ENCODE data around the gene MRPS21. TPM values are rescaled to one million over a fixed set of nuclear protein-coding genes. Genes with fewer than 3 reads are reported as not detected.

Gene MRPS21
- total and polyA plus RNA-seq, 4 donors: 15.0 to 56.5 (median 22.9) TPM

GRCh38 chr1:150256554-150257341, 36.9 kb upstream of the MRPS21 start:
- peak overlapping the region in 1 of 3 donors; percentile 31 for H3K4me3 ChIP-seq (ENCODE audit: low read depth in 1 of 3, low read length in 3 of 3)
- H3K9ac ChIP-seq (ENCODE audit: low read depth in 1 of 2, low read length in 2 of 2): no peak overlapping the region
- no peaks in the 10 kb centered on the region for H3K36me3 ChIP-seq (ENCODE audit: control insufficient read depth in 4 of 4, insufficient read depth in 3 of 4, low read depth in 1 of 4, low read length in 3 of 4)
- H3K9me3 ChIP-seq (ENCODE audit: control insufficient read depth in 4 of 4, low read length in 3 of 4): no peaks in the 10 kb centered on the region
- peaks cover 13 to 60% (median 57%) of the 10 kb centered on the region in 4 donors for H3K4me1 ChIP-seq (ENCODE audit: control insufficient read depth in 4 of 4, insufficient read depth in 4 of 4, low read length in 3 of 4)
- H3K27ac ChIP-seq (ENCODE audit: low read depth in 1 of 2, low read length in 2 of 2): no peak overlapping the region
- TF ChIP-seq REST (IDR thresholded peaks at IDR 0.05) (peak; percentile 62), JUND (IDR thresholded peaks at IDR 0.05) (no peak), RAD21 (IDR thresholded peaks at IDR 0.05) (peak in 1 of 2 donors; percentile 36), SP1 (IDR thresholded peaks at IDR 0.05) (peak; percentile 72), CTCF (IDR thresholded peaks at IDR 0.05; ENCODE audit: low read depth, low read length, missing input control) (no peak), RXRA (IDR thresholded peaks at IDR 0.05) (peak; percentile 58 to 77), HNF4A (conservative IDR thresholded peaks at IDR 0.05) (peak; percentile 24 to 45)
- 19% methylated on average over 14 of the region's 14 CpGs for WGBS
- DNase-seq (ENCODE audit: low spot score): peak; percentile 52
- no peaks in the 10 kb centered on the region for H3K27me3 ChIP-seq (ENCODE audit: control insufficient read depth in 4 of 4, insufficient read depth in 4 of 4, low read length in 3 of 4)

DNA sequence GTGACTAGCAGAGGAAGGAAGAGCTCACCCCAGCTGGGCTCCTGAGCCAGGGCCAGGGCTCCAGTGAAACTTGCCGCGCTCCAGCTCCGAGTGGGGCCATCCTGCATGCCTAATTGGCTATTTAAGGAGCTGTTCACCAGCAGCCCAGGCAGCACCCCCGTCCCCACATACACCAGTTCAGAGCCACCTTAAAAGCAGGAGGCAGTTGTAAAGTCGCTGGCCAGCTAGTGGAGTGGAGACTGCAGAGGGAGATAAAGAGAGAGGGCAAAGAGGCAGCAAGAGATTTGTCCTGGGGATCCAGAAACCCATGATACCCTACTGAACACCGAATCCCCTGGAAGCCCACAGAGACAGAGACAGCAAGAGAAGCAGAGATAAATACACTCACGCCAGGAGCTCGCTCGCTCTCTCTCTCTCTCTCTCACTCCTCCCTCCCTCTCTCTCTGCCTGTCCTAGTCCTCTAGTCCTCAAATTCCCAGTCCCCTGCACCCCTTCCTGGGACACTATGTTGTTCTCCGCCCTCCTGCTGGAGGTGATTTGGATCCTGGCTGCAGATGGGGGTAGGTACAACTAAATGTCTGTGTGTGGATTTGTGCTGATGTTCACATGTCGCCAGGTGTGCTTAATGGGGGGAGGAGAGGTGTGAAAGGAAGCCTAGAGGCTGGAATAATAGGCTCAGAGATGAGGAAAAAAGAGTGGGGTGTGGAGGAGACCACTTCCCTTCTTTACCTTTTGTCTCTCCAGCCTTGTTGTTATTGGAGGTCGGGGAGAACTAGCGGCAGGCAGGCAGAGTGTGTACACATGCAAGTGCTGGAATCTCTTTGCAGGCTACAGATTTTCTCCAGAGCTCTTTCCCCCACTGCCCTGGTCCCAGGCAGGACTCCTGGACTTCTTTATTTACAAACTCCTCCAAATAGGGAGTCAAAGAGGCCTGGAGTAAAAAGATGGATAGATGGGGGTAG, 35.8 kb upstream of the MRPS21 start, which contains the start of gene CA14:
TSS of gene CA14 (plus strand) at position 151 of the 962 bp plus-strand sequence. CDS start at position 506, 355 bp downstream.
- no peaks in the 10 kb centered on the region for H3K36me3 ChIP-seq (ENCODE audit: control insufficient read depth in 4 of 4, insufficient read depth in 3 of 4, low read depth in 1 of 4, low read length in 3 of 4)
- DNase-seq (ENCODE audit: low spot score): no peak
- no peaks in the 10 kb centered on the region for H3K9me3 ChIP-seq (ENCODE audit: control insufficient read depth in 4 of 4, low read length in 3 of 4)
- H3K4me1 ChIP-seq (ENCODE audit: control insufficient read depth in 4 of 4, insufficient read depth in 4 of 4, low read length in 3 of 4): peaks cover 13 to 60% (median 57%) of the 10 kb centered on the region in 4 donors
- no peaks in the 10 kb centered on the region for H3K27me3 ChIP-seq (ENCODE audit: control insufficient read depth in 4 of 4, insufficient read depth in 4 of 4, low read length in 3 of 4)
- H3K9ac ChIP-seq (ENCODE audit: low read depth in 1 of 2, low read length in 2 of 2): peak within 1 kb of the TSS in 1 of 2 donors; percentile 27
- 28% methylated on average over 13 of the region's 13 CpGs for WGBS
- no peak for TF ChIP-seq FOXA2 (IDR thresholded peaks at IDR 0.05)
- TF ChIP-seq EGR1 (IDR thresholded peaks at IDR 0.05; ENCODE audit: low read depth in 2 of 2): no peak
- TF ChIP-seq FOXA1 (IDR thresholded peaks at IDR 0.05): no peak
- peak within 1 kb of the TSS; percentile 30 for H3K27ac ChIP-seq (ENCODE audit: low read depth in 1 of 2, low read length in 2 of 2)
- H3K4me3 ChIP-seq (ENCODE audit: low read depth in 1 of 3, low read length in 3 of 3): peak within 1 kb of the TSS in 1 of 3 donors; percentile 33
